ENCODE measurements around the gene FRMPD1.

The FRMPD1 gene

GRCh38 chr9:37650299-37650872 is 368 bp upstream of the FRMPD1 start:
- no peak overlapping the region for H3K27ac ChIP-seq (ENCODE audit: low read depth, low read length)
- peaks cover 5 to 10% of the 10 kb centered on the region in 2 donors for H3K4me1 ChIP-seq (ENCODE audit: control insufficient read depth in 1 of 2, insufficient read depth in 2 of 2, low read length in 2 of 2)
- no peaks in the 10 kb centered on the region for H3K9me3 ChIP-seq (ENCODE audit: control insufficient read depth in 1 of 2, low read length in 2 of 2)
- peak overlapping the region in 1 of 2 donors; percentile 44 for H3K4me3 ChIP-seq (ENCODE audit: low read depth in 1 of 2, low read length in 2 of 2)
- no peak overlapping the region for H3K9ac ChIP-seq (ENCODE audit: low read depth in 1 of 2, low read length in 2 of 2)
- peaks cover 31 to 46% of the 10 kb centered on the region in 2 donors for H3K27me3 ChIP-seq (ENCODE audit: control insufficient read depth in 1 of 2, insufficient read depth in 2 of 2, low read length in 2 of 2)
- no peaks in the 10 kb centered on the region for H3K36me3 ChIP-seq (ENCODE audit: control insufficient read depth in 1 of 2, insufficient read depth in 2 of 2, low read length in 2 of 2)

- no peaks in the 10 kb centered on the region for H3K36me3 ChIP-seq (ENCODE audit: control insufficient read depth in 1 of 2, insufficient read depth in 2 of 2, low read length in 2 of 2)
- H3K27ac ChIP-seq (ENCODE audit: low read depth, low read length), result no peak overlapping the region
- no peak overlapping the region for H3K9ac ChIP-seq (ENCODE audit: low read depth in 1 of 2, low read length in 2 of 2)
- H3K4me3 ChIP-seq (ENCODE audit: low read depth in 1 of 2, low read length in 2 of 2), result no peak overlapping the region
- H3K9me3 ChIP-seq (ENCODE audit: control insufficient read depth in 1 of 2, low read length in 2 of 2), result no peaks in the 10 kb centered on the region
- H3K4me1 ChIP-seq (ENCODE audit: control insufficient read depth in 1 of 2, insufficient read depth in 2 of 2, low read length in 2 of 2), result peaks cover 5 to 10% of the 10 kb centered on the region in 2 donors
- peaks cover 24 to 38% of the 10 kb centered on the region in 2 donors for H3K27me3 ChIP-seq (ENCODE audit: control insufficient read depth in 1 of 2, insufficient read depth in 2 of 2, low read length in 2 of 2)
Observed at GRCh38 chr9:37652261-37652660, 1.5 kb downstream of the FRMPD1 start.

GRCh38 chr9:37653385-37653784 is 2.6 kb downstream of the FRMPD1 start:
- Histone ChIP-seq H3K27me3 (ENCODE audit: control insufficient read depth in 1 of 2, insufficient read depth in 2 of 2, low read length in 2 of 2) (peaks cover 24 to 42% of the 10 kb centered on the region in 2 donors), H3K27ac (ENCODE audit: low read depth, low read length) (no peak overlapping the region), H3K4me1 (ENCODE audit: control insufficient read depth in 1 of 2, insufficient read depth in 2 of 2, low read length in 2 of 2) (peaks cover 5 to 10% of the 10 kb centered on the region in 2 donors), H3K9ac (ENCODE audit: low read depth in 1 of 2, low read length in 2 of 2) (no peak overlapping the region), H3K36me3 (ENCODE audit: control insufficient read depth in 1 of 2, insufficient read depth in 2 of 2, low read length in 2 of 2) (no peaks in the 10 kb centered on the region), H3K4me3 (ENCODE audit: low read depth in 1 of 2, low read length in 2 of 2) (no peak overlapping the region), H3K9me3 (ENCODE audit: control insufficient read depth in 1 of 2, low read length in 2 of 2) (no peaks in the 10 kb centered on the region)

- no peaks in the 10 kb centered on the region for H3K36me3 ChIP-seq (ENCODE audit: control insufficient read depth in 1 of 2, insufficient read depth in 2 of 2, low read length in 2 of 2)
- no peak overlapping the region for H3K4me3 ChIP-seq (ENCODE audit: low read depth in 1 of 2, low read length in 2 of 2)
- H3K4me1 ChIP-seq (ENCODE audit: control insufficient read depth in 1 of 2, insufficient read depth in 2 of 2, low read length in 2 of 2), result no peaks in the 10 kb centered on the region
- H3K9ac ChIP-seq (ENCODE audit: low read depth in 1 of 2, low read length in 2 of 2), result no peak overlapping the region
- H3K27me3 ChIP-seq (ENCODE audit: control insufficient read depth in 1 of 2, insufficient read depth in 2 of 2, low read length in 2 of 2), result peaks cover 13 to 33% of the 10 kb centered on the region in 2 donors
- no peaks in the 10 kb centered on the region for H3K9me3 ChIP-seq (ENCODE audit: control insufficient read depth in 1 of 2, low read length in 2 of 2)
- no peak overlapping the region for H3K27ac ChIP-seq (ENCODE audit: low read depth, low read length)
Observed at GRCh38 chr9:37656936-37657335, 6.2 kb downstream of the FRMPD1 start.

- Histone ChIP-seq H3K27me3 (ENCODE audit: control insufficient read depth in 1 of 2, insufficient read depth in 2 of 2, low read length in 2 of 2) (peaks cover 0 to 5% of the 10 kb centered on the region in 2 donors), H3K9me3 (ENCODE audit: control insufficient read depth in 1 of 2, low read length in 2 of 2) (no peaks in the 10 kb centered on the region), H3K9ac (ENCODE audit: low read depth in 1 of 2, low read length in 2 of 2) (no peak overlapping the region), H3K27ac (ENCODE audit: low read depth, low read length) (no peak overlapping the region), H3K4me1 (ENCODE audit: control insufficient read depth in 1 of 2, insufficient read depth in 2 of 2, low read length in 2 of 2) (no peaks in the 10 kb centered on the region), H3K4me3 (ENCODE audit: low read depth in 1 of 2, low read length in 2 of 2) (no peak overlapping the region), H3K36me3 (ENCODE audit: control insufficient read depth in 1 of 2, insufficient read depth in 2 of 2, low read length in 2 of 2) (no peaks in the 10 kb centered on the region)
Observed at GRCh38 chr9:37660691-37661090, 9.9 kb downstream of the FRMPD1 start.

- Histone ChIP-seq H3K4me3 (ENCODE audit: low read depth in 1 of 2, low read length in 2 of 2) (no peak overlapping the region), H3K9me3 (ENCODE audit: control insufficient read depth in 1 of 2, low read length in 2 of 2) (no peaks in the 10 kb centered on the region), H3K9ac (ENCODE audit: low read depth in 1 of 2, low read length in 2 of 2) (no peak overlapping the region)
Observed at GRCh38 chr9:37663926-37664325, 13.2 kb downstream of the FRMPD1 start.

GRCh38 chr9:37667706-37668105 is 17.0 kb downstream of the FRMPD1 start:
- no peaks in the 10 kb centered on the region for H3K36me3 ChIP-seq (ENCODE audit: control insufficient read depth in 1 of 2, insufficient read depth in 2 of 2, low read length in 2 of 2)
- no peaks in the 10 kb centered on the region for H3K9me3 ChIP-seq (ENCODE audit: control insufficient read depth in 1 of 2, low read length in 2 of 2)
- peaks cover 4% of the 10 kb centered on the region in 2 donors for H3K27me3 ChIP-seq (ENCODE audit: control insufficient read depth in 1 of 2, insufficient read depth in 2 of 2, low read length in 2 of 2)
- no peaks in the 10 kb centered on the region for H3K4me1 ChIP-seq (ENCODE audit: control insufficient read depth in 1 of 2, insufficient read depth in 2 of 2, low read length in 2 of 2)
- H3K9ac ChIP-seq (ENCODE audit: low read depth in 1 of 2, low read length in 2 of 2), result no peak overlapping the region
- no peak overlapping the region for H3K4me3 ChIP-seq (ENCODE audit: low read depth in 1 of 2, low read length in 2 of 2)
- no peak overlapping the region for H3K27ac ChIP-seq (ENCODE audit: low read depth, low read length)

More at GRCh38 chr9:37663926-37664325, 13.2 kb downstream of the FRMPD1 start:
- H3K4me1 ChIP-seq (ENCODE audit: control insufficient read depth in 1 of 2, insufficient read depth in 2 of 2, low read length in 2 of 2), result no peaks in the 10 kb centered on the region
- H3K36me3 ChIP-seq (ENCODE audit: control insufficient read depth in 1 of 2, insufficient read depth in 2 of 2, low read length in 2 of 2), result no peaks in the 10 kb centered on the region
- peaks cover 0 to 4% of the 10 kb centered on the region in 2 donors for H3K27me3 ChIP-seq (ENCODE audit: control insufficient read depth in 1 of 2, insufficient read depth in 2 of 2, low read length in 2 of 2)
- no peak overlapping the region for H3K27ac ChIP-seq (ENCODE audit: low read depth, low read length)

- no peaks in the 10 kb centered on the region for H3K9me3 ChIP-seq (ENCODE audit: control insufficient read depth in 1 of 2, low read length in 2 of 2)
- peaks cover 4% of the 10 kb centered on the region in 2 donors for H3K27me3 ChIP-seq (ENCODE audit: control insufficient read depth in 1 of 2, insufficient read depth in 2 of 2, low read length in 2 of 2)
- no peaks in the 10 kb centered on the region for H3K36me3 ChIP-seq (ENCODE audit: control insufficient read depth in 1 of 2, insufficient read depth in 2 of 2, low read length in 2 of 2)
- no peak overlapping the region for H3K4me3 ChIP-seq (ENCODE audit: low read depth in 1 of 2, low read length in 2 of 2)
- no peaks in the 10 kb centered on the region for H3K4me1 ChIP-seq (ENCODE audit: control insufficient read depth in 1 of 2, insufficient read depth in 2 of 2, low read length in 2 of 2)
- H3K27ac ChIP-seq (ENCODE audit: low read depth, low read length), result no peak overlapping the region
- H3K9ac ChIP-seq (ENCODE audit: low read depth in 1 of 2, low read length in 2 of 2), result no peak overlapping the region
Observed at GRCh38 chr9:37668116-37668601, 17.4 kb downstream of the FRMPD1 start.

GRCh38 chr9:37669232-37669631 is 18.5 kb downstream of the FRMPD1 start:
- H3K27ac ChIP-seq (ENCODE audit: low read depth, low read length), result no peak overlapping the region
- no peaks in the 10 kb centered on the region for H3K36me3 ChIP-seq (ENCODE audit: control insufficient read depth in 1 of 2, insufficient read depth in 2 of 2, low read length in 2 of 2)
- H3K27me3 ChIP-seq (ENCODE audit: control insufficient read depth in 1 of 2, insufficient read depth in 2 of 2, low read length in 2 of 2), result peaks cover 4% of the 10 kb centered on the region in 2 donors
- no peak overlapping the region for H3K9ac ChIP-seq (ENCODE audit: low read depth in 1 of 2, low read length in 2 of 2)
- no peaks in the 10 kb centered on the region for H3K9me3 ChIP-seq (ENCODE audit: control insufficient read depth in 1 of 2, low read length in 2 of 2)
- H3K4me3 ChIP-seq (ENCODE audit: low read depth in 1 of 2, low read length in 2 of 2), result no peak overlapping the region
- H3K4me1 ChIP-seq (ENCODE audit: control insufficient read depth in 1 of 2, insufficient read depth in 2 of 2, low read length in 2 of 2), result no peaks in the 10 kb centered on the region

- Histone ChIP-seq H3K4me3 (ENCODE audit: low read depth in 1 of 2, low read length in 2 of 2) (no peak overlapping the region), H3K9me3 (ENCODE audit: control insufficient read depth in 1 of 2, low read length in 2 of 2) (no peaks in the 10 kb centered on the region), H3K27me3 (ENCODE audit: control insufficient read depth in 1 of 2, insufficient read depth in 2 of 2, low read length in 2 of 2) (peaks cover 0 to 4% of the 10 kb centered on the region in 2 donors), H3K36me3 (ENCODE audit: control insufficient read depth in 1 of 2, insufficient read depth in 2 of 2, low read length in 2 of 2) (no peaks in the 10 kb centered on the region), H3K27ac (ENCODE audit: low read depth, low read length) (no peak overlapping the region), H3K4me1 (ENCODE audit: control insufficient read depth in 1 of 2, insufficient read depth in 2 of 2, low read length in 2 of 2) (no peaks in the 10 kb centered on the region), H3K9ac (ENCODE audit: low read depth in 1 of 2, low read length in 2 of 2) (no peak overlapping the region)
Observed at GRCh38 chr9:37675661-37676060, 24.9 kb downstream of the FRMPD1 start.

All from duodenal mucosa (tissue), 2 donors.